ENCODE results near the gene SMAP1.

SMAP1 gene

DNA sequence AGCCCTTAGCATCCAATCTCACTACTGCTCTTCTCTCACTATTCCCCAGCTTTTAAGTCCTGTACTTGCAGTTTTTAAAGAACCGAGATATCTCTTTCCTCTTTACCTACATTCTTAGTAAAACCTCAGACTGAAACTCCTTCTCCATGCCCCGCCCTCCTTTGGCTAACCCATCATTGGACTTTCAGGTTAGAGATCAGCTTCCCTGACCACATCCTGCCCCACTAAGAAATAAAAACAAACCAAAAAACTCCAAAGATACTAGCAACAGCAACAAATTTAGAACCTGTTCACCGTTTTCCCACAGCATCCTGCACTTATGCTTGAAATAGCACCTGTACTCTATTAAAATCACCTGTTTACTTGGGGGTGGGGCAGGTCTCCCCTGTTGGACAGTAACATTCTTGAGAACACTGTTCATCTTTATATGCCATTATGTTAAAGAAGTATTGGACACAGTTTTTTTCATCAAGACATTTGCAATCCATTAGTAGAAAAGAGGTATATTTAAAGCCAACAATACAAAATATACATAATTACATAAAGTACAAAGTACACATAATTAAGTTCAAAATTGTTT lies 16.3 kb upstream of the SMAP1 start:
- Histone ChIP-seq H4K20me1 (ENCODE audit: insufficient read depth, low read length) (no peaks in the 10 kb centered on the region), H2AFZ (ENCODE audit: low read depth, low read length) (no peak overlapping the region), H3K79me2 (ENCODE audit: insufficient read depth, low read length) (no peaks in the 10 kb centered on the region), H3K9me3 (ENCODE audit: insufficient read depth, low read length, severe bottlenecking) (no peaks in the 10 kb centered on the region), H3K27ac (ENCODE audit: low read length) (peak overlapping the region; percentile 61), H3K4me2 (ENCODE audit: insufficient read depth, low read length) (peak overlapping the region; percentile 49), H3K9ac (ENCODE audit: low read depth, low read length) (no peak overlapping the region), H3K27me3 (ENCODE audit: insufficient read depth, low read length, poor library complexity) (no peaks in the 10 kb centered on the region), H3K4me3 (ENCODE audit: low read depth in 1 of 2, low read length in 2 of 2) (no peak overlapping the region), H3K36me3 (ENCODE audit: insufficient read depth, low read length) (no peaks in the 10 kb centered on the region), H3K4me1 (ENCODE audit: insufficient read depth, low read length) (peaks cover 27% of the 10 kb centered on the region)
- DNase-seq = peak; percentile 87
- ATAC-seq (ENCODE audit: insufficient read depth, low read depth) = peak; percentile 95
- no peak for TF ChIP-seq EZH2 (IDR thresholded peaks at IDR 0.05; ENCODE audit: borderline replicate concordance, low read depth, low read length, severe bottlenecking)
- TF ChIP-seq, protein P1, sequence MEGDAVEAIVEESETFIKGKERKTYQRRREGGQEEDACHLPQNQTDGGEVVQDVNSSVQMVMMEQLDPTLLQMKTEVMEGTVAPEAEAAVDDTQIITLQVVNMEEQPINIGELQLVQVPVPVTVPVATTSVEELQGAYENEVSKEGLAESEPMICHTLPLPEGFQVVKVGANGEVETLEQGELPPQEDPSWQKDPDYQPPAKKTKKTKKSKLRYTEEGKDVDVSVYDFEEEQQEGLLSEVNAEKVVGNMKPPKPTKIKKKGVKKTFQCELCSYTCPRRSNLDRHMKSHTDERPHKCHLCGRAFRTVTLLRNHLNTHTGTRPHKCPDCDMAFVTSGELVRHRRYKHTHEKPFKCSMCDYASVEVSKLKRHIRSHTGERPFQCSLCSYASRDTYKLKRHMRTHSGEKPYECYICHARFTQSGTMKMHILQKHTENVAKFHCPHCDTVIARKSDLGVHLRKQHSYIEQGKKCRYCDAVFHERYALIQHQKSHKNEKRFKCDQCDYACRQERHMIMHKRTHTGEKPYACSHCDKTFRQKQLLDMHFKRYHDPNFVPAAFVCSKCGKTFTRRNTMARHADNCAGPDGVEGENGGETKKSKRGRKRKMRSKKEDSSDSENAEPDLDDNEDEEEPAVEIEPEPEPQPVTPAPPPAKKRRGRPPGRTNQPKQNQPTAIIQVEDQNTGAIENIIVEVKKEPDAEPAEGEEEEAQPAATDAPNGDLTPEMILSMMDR (IDR thresholded peaks at IDR 0.05; ENCODE audit: borderline replicate concordance, extremely low read depth, low read length, poor library complexity, severe bottlenecking) = no peak

DNA sequence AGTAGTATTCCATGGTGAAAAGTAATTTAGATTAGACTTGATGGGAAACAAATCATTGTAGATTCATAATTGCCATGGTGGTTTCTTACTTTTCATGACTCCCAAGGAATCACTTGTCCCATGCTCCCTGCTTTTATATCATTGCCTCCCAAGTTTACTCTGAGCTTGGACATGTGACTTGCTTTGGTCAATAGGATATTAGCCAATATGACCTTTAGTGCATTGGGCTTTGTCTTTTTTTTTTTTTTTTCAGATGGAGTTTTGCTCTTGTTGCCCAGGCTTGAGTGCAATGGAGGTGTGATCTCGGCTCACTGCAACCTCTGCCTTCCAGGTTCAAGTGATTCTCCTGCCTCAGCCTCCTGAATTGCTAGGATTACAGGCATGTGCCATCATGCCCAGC lies 15.5 kb upstream of the SMAP1 start:
- H3K4me2 ChIP-seq (ENCODE audit: insufficient read depth, low read length) = no peak overlapping the region
- H3K9me3 ChIP-seq (ENCODE audit: insufficient read depth, low read length, severe bottlenecking) = no peaks in the 10 kb centered on the region
- H2AFZ ChIP-seq (ENCODE audit: low read depth, low read length) = no peak overlapping the region
- H3K79me2 ChIP-seq (ENCODE audit: insufficient read depth, low read length) = no peaks in the 10 kb centered on the region
- H3K27ac ChIP-seq (ENCODE audit: low read length) = no peak overlapping the region
- DNase-seq (no peak), ATAC-seq (ENCODE audit: insufficient read depth, low read depth) (no peak)
- TF ChIP-seq EZH2 (IDR thresholded peaks at IDR 0.05; ENCODE audit: borderline replicate concordance, low read depth, low read length, severe bottlenecking) = no peak
- TF ChIP-seq, protein P1 (IDR thresholded peaks at IDR 0.05; ENCODE audit: borderline replicate concordance, extremely low read depth, low read length, poor library complexity, severe bottlenecking) = no peak
- no peak overlapping the region for H3K9ac ChIP-seq (ENCODE audit: low read depth, low read length)
- H3K27me3 ChIP-seq (ENCODE audit: insufficient read depth, low read length, poor library complexity) = no peaks in the 10 kb centered on the region
- no peaks in the 10 kb centered on the region for H3K36me3 ChIP-seq (ENCODE audit: insufficient read depth, low read length)
- peaks cover 27% of the 10 kb centered on the region for H3K4me1 ChIP-seq (ENCODE audit: insufficient read depth, low read length)
- H3K4me3 ChIP-seq (ENCODE audit: low read depth in 1 of 2, low read length in 2 of 2) = no peak overlapping the region
- H4K20me1 ChIP-seq (ENCODE audit: insufficient read depth, low read length) = no peaks in the 10 kb centered on the region

DNA sequence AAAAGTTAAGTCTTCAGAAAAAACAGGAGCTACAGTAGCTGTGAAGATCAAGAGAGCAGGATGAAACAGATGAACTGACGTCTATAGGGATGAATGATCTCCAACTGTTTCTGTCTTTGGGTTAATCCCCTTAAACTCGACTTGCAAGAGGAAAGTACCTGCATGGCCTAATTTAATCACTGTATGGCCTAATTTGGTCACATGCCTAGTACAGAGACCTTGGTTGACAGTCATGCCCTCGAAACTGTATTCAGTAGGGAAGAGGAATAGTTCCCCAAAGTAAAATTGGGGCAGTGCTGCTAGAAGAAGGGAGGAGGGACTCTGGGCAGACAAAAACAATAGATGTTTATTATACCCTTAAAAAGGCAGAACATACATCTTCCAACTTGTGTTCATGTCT lies 10.0 kb upstream of the SMAP1 start:
- no peak for ATAC-seq (ENCODE audit: insufficient read depth, low read depth)
- no peak overlapping the region for H3K27ac ChIP-seq (ENCODE audit: low read length)

More for the DNA sequence above, 10.0 kb upstream of the SMAP1 start:
- Histone ChIP-seq H4K20me1 (ENCODE audit: insufficient read depth, low read length) (no peaks in the 10 kb centered on the region), H2AFZ (ENCODE audit: low read depth, low read length) (no peak overlapping the region), H3K4me2 (ENCODE audit: insufficient read depth, low read length) (no peak overlapping the region), H3K9me3 (ENCODE audit: insufficient read depth, low read length, severe bottlenecking) (no peaks in the 10 kb centered on the region), H3K4me1 (ENCODE audit: insufficient read depth, low read length) (no peaks in the 10 kb centered on the region), H3K79me2 (ENCODE audit: insufficient read depth, low read length) (no peaks in the 10 kb centered on the region), H3K27me3 (ENCODE audit: insufficient read depth, low read length, poor library complexity) (no peaks in the 10 kb centered on the region), H3K9ac (ENCODE audit: low read depth, low read length) (no peak overlapping the region), H3K4me3 (ENCODE audit: low read depth in 1 of 2, low read length in 2 of 2) (no peak overlapping the region), H3K36me3 (ENCODE audit: insufficient read depth, low read length) (no peaks in the 10 kb centered on the region)
- DNase-seq = no peak
- TF ChIP-seq, protein P1 (IDR thresholded peaks at IDR 0.05; ENCODE audit: borderline replicate concordance, extremely low read depth, low read length, poor library complexity, severe bottlenecking) = no peak
- no peak for TF ChIP-seq EZH2 (IDR thresholded peaks at IDR 0.05; ENCODE audit: borderline replicate concordance, low read depth, low read length, severe bottlenecking)

All from DND-41 (cell line).